ENCODE measurements around the gene SYT15B.
"Not testable (repeated sequence)": the region's sequence is repeated elsewhere in the genome, so short reads cannot be mapped to it uniquely, and the experiment has no call there.

GRCh38 chr10:47725047-47725446 is 38.3 kb downstream of the SYT15B start:
- TF ChIP-seq CTCF, POLR2A (IDR thresholded peaks at IDR 0.05): not testable (repeated sequence)
